ENCODE results near the gene IRF8.
A peak's percentile ranks its signal among the peaks of the same experiment; 100 is the strongest.

IRF8 gene

GRCh38 chr16:85918436-85918835, 19.5 kb downstream of the IRF8 start:
- no peak for TF ChIP-seq CSDC2 (CRISPR knock-in tag; IDR thresholded peaks at IDR 0.05)
- ATAC-seq: no peak

- no peak for TF ChIP-seq PATZ1 (CRISPR knock-in tag; IDR thresholded peaks at IDR 0.05; ENCODE audit: borderline replicate concordance)
- TF ChIP-seq PPARA (CRISPR knock-in tag; IDR thresholded peaks at IDR 0.05; ENCODE audit: borderline replicate concordance): no peak
- no peak for TF ChIP-seq TOX (CRISPR knock-in tag; IDR thresholded peaks at IDR 0.05; ENCODE audit: borderline replicate concordance)
- TF ChIP-seq ZNF565 (CRISPR knock-in tag; conservative IDR thresholded peaks at IDR 0.05; ENCODE audit: low read depth): no peak
- TF ChIP-seq BACH2 (CRISPR knock-in tag; IDR thresholded peaks at IDR 0.05; ENCODE audit: borderline replicate concordance): no peak
- no peak for TF ChIP-seq ARNTL (CRISPR knock-in tag; IDR thresholded peaks at IDR 0.05; ENCODE audit: borderline replicate concordance, low read depth)
- no peak for TF ChIP-seq POU6F1 (CRISPR knock-in tag; IDR thresholded peaks at IDR 0.05; ENCODE audit: borderline replicate concordance, low read depth)
- TF ChIP-seq ZFP30 (CRISPR knock-in tag; IDR thresholded peaks at IDR 0.05): no peak
- TF ChIP-seq ISL1 (CRISPR knock-in tag; IDR thresholded peaks at IDR 0.05): no peak
- no peak for TF ChIP-seq ZNF8 (CRISPR knock-in tag; IDR thresholded peaks at IDR 0.05)
- TF ChIP-seq OSR1 (CRISPR knock-in tag; IDR thresholded peaks at IDR 0.05): no peak
- no peak for TF ChIP-seq TSHZ2 (CRISPR knock-in tag; IDR thresholded peaks at IDR 0.05)
- TF ChIP-seq CSDC2 (CRISPR knock-in tag; IDR thresholded peaks at IDR 0.05): no peak
Measured at GRCh38 chr16:85919271-85920267, 20.6 kb downstream of the IRF8 start.

GRCh38 chr16:85921026-85921425, 22.1 kb downstream of the IRF8 start:
- peak; percentile 20; the same call in 2 of the 3 replicates for ATAC-seq

More at GRCh38 chr16:85919271-85920267, 20.6 kb downstream of the IRF8 start:
- ATAC-seq: no peak

More at GRCh38 chr16:85921026-85921425, 22.1 kb downstream of the IRF8 start:
- TF ChIP-seq ZC3H10 (CRISPR knock-in tag; IDR thresholded peaks at IDR 0.05): no peak
- TF ChIP-seq PATZ1 (CRISPR knock-in tag; IDR thresholded peaks at IDR 0.05; ENCODE audit: borderline replicate concordance): no peak
- TF ChIP-seq TOX (CRISPR knock-in tag; IDR thresholded peaks at IDR 0.05; ENCODE audit: borderline replicate concordance): no peak
- TF ChIP-seq ZNF70 (CRISPR knock-in tag; IDR thresholded peaks at IDR 0.05): no peak
- TF ChIP-seq RARB (CRISPR knock-in tag; IDR thresholded peaks at IDR 0.05): no peak
- no peak for TF ChIP-seq ESRRG (CRISPR knock-in tag; IDR thresholded peaks at IDR 0.05)
- TF ChIP-seq TSHZ2 (CRISPR knock-in tag; IDR thresholded peaks at IDR 0.05): no peak
- no peak for TF ChIP-seq ZNF565 (CRISPR knock-in tag; conservative IDR thresholded peaks at IDR 0.05; ENCODE audit: low read depth)
- TF ChIP-seq CSRNP3 (CRISPR knock-in tag; IDR thresholded peaks at IDR 0.05): no peak
- TF ChIP-seq ZFP30 (CRISPR knock-in tag; IDR thresholded peaks at IDR 0.05): no peak
- no peak for TF ChIP-seq POU6F1 (CRISPR knock-in tag; IDR thresholded peaks at IDR 0.05; ENCODE audit: borderline replicate concordance, low read depth)
- no peak for TF ChIP-seq PPARA (CRISPR knock-in tag; IDR thresholded peaks at IDR 0.05; ENCODE audit: borderline replicate concordance)
- no peak for TF ChIP-seq ZFP3 (CRISPR knock-in tag; IDR thresholded peaks at IDR 0.05)
- TF ChIP-seq ARNTL (CRISPR knock-in tag; IDR thresholded peaks at IDR 0.05; ENCODE audit: borderline replicate concordance, low read depth): no peak
- no peak for TF ChIP-seq ZNF8 (CRISPR knock-in tag; IDR thresholded peaks at IDR 0.05)
